ENCODE results near the gene CD22.

CD22 gene

GRCh38 chr19:35297515-35297848 lies 31.5 kb upstream of the CD22 start:
- Histone ChIP-seq H3K36me3 (ENCODE audit: low read length) (no peaks in the 10 kb centered on the region), H2AFZ (ENCODE audit: low read depth, low read length, severe bottlenecking) (no peak overlapping the region), H3K79me2 (ENCODE audit: insufficient read depth, low read length) (no peaks in the 10 kb centered on the region), H3K4me3 (ENCODE audit: insufficient read depth, low read length, poor library complexity, severe bottlenecking) (no peak overlapping the region), H4K20me1 (ENCODE audit: low read depth, low read length) (no peaks in the 10 kb centered on the region), H3F3A (ENCODE audit: insufficient read depth) (peaks cover 33% of the 10 kb centered on the region), H3K4me2 (ENCODE audit: low read depth, low read length, poor library complexity, severe bottlenecking) (peak overlapping the region; percentile 46), H3K9me2 (replicated peaks; ENCODE audit: insufficient read depth, low read length) (no peaks in the 10 kb centered on the region), H3K9me3 (ENCODE audit: insufficient read depth, low read length) (no peaks in the 10 kb centered on the region), H3K9ac (ENCODE audit: low read length) (no peak overlapping the region), H3K27ac (ENCODE audit: low read depth, low read length) (peak overlapping the region; percentile 87), H3K27me3 (ENCODE audit: low read length) (no peaks in the 10 kb centered on the region)
- no peak for TF ChIP-seq EZH2phosphoT487 (conservative IDR thresholded peaks at IDR 0.05; ENCODE audit: low read length)
- TF ChIP-seq CTCF (IDR thresholded peaks at IDR 0.05; ENCODE audit: insufficient read depth, low read length, poor library complexity, severe bottlenecking) = no peak

- Histone ChIP-seq H3K9me3 (ENCODE audit: insufficient read depth, low read length) (no peaks in the 10 kb centered on the region), H3F3A (ENCODE audit: insufficient read depth) (peaks cover 33% of the 10 kb centered on the region), H3K27me3 (ENCODE audit: low read length) (no peaks in the 10 kb centered on the region), H2AFZ (ENCODE audit: low read depth, low read length, severe bottlenecking) (no peak overlapping the region), H4K20me1 (ENCODE audit: low read depth, low read length) (no peaks in the 10 kb centered on the region), H3K79me2 (ENCODE audit: insufficient read depth, low read length) (no peaks in the 10 kb centered on the region), H3K27ac (ENCODE audit: low read depth, low read length) (peak overlapping the region; percentile 87), H3K36me3 (ENCODE audit: low read length) (no peaks in the 10 kb centered on the region), H3K4me2 (ENCODE audit: low read depth, low read length, poor library complexity, severe bottlenecking) (no peak overlapping the region), H3K9me2 (replicated peaks; ENCODE audit: insufficient read depth, low read length) (no peaks in the 10 kb centered on the region), H3K9ac (ENCODE audit: low read length) (no peak overlapping the region), H3K4me3 (ENCODE audit: insufficient read depth, low read length, poor library complexity, severe bottlenecking) (no peak overlapping the region)
- TF ChIP-seq CTCF (IDR thresholded peaks at IDR 0.05; ENCODE audit: insufficient read depth, low read length, poor library complexity, severe bottlenecking) (no peak), EZH2phosphoT487 (conservative IDR thresholded peaks at IDR 0.05; ENCODE audit: low read length) (no peak)
Measured at GRCh38 chr19:35297922-35298321, 31.1 kb upstream of the CD22 start.

- peaks cover 33% of the 10 kb centered on the region for H3F3A ChIP-seq (ENCODE audit: insufficient read depth)
- no peak overlapping the region for H3K9ac ChIP-seq (ENCODE audit: low read length)
- H3K79me2 ChIP-seq (ENCODE audit: insufficient read depth, low read length) = no peaks in the 10 kb centered on the region
- TF ChIP-seq EZH2phosphoT487 (conservative IDR thresholded peaks at IDR 0.05; ENCODE audit: low read length) (no peak), CTCF (IDR thresholded peaks at IDR 0.05; ENCODE audit: insufficient read depth, low read length, poor library complexity, severe bottlenecking) (no peak)
- H4K20me1 ChIP-seq (ENCODE audit: low read depth, low read length) = no peaks in the 10 kb centered on the region
- no peak overlapping the region for H3K27ac ChIP-seq (ENCODE audit: low read depth, low read length)
- H3K27me3 ChIP-seq (ENCODE audit: low read length) = no peaks in the 10 kb centered on the region
- H3K4me3 ChIP-seq (ENCODE audit: insufficient read depth, low read length, poor library complexity, severe bottlenecking) = no peak overlapping the region
- H3K9me3 ChIP-seq (ENCODE audit: insufficient read depth, low read length) = no peaks in the 10 kb centered on the region
- no peaks in the 10 kb centered on the region for H3K9me2 ChIP-seq (replicated peaks; ENCODE audit: insufficient read depth, low read length)
- H3K36me3 ChIP-seq (ENCODE audit: low read length) = no peaks in the 10 kb centered on the region
- no peak overlapping the region for H3K4me2 ChIP-seq (ENCODE audit: low read depth, low read length, poor library complexity, severe bottlenecking)
- H2AFZ ChIP-seq (ENCODE audit: low read depth, low read length, severe bottlenecking) = no peak overlapping the region
Measured at GRCh38 chr19:35298561-35298972, 30.4 kb upstream of the CD22 start.

Data from SU-DHL-6 (cell line).